ENCODE results near the gene STIM2. TPM values are rescaled to one million over a fixed set of nuclear protein-coding genes. Genes with fewer than 3 reads are reported as not detected.

The STIM2 gene
- total RNA-seq, 6 experiments from 2014 or later: 9.1 to 14.6 (median 9.6) TPM

DNA sequence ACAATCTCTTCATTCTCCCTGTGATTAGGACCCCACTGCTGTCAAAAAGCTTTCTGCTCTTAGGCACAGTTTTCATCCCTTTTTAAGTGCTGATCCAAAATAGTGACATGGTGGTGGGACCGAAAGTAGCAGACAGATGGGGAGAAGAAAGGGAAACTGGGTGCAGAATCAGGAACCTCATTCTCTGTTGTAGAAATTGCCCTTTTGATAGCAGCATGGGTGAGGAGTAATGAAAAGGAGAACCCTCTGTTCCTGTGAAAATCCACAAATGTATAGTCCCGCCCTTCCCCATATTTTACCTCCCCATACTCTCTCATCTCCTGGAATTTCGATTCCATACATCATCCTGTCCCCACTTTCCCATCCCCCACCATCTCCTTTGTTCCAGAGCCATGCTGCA is 126.5 kb downstream of the STIM2 start:
- Histone ChIP-seq H3K4me1 (no peaks in the 10 kb centered on the region), H3K27ac (no peak overlapping the region), H3K27me3 (no peaks in the 10 kb centered on the region), H3K9me3 (no peaks in the 10 kb centered on the region), H3K36me3 (no peaks in the 10 kb centered on the region), H3K4me3 (no peak overlapping the region)
- ATAC-seq (no peak), DNase-seq (no peak)
- no peak for TF ChIP-seq POLR2A (IDR thresholded peaks at IDR 0.05)
- no peak for TF ChIP-seq CTCF (IDR thresholded peaks at IDR 0.05)
- 67% methylated on average over 3 of the region's 3 CpGs for WGBS (ENCODE audit: insufficient coverage, low coverage, low lambda C conversion rate, missing lambda C conversion rate)
- intact Hi-C loops (cut with DNase I): no loop called here

DNA sequence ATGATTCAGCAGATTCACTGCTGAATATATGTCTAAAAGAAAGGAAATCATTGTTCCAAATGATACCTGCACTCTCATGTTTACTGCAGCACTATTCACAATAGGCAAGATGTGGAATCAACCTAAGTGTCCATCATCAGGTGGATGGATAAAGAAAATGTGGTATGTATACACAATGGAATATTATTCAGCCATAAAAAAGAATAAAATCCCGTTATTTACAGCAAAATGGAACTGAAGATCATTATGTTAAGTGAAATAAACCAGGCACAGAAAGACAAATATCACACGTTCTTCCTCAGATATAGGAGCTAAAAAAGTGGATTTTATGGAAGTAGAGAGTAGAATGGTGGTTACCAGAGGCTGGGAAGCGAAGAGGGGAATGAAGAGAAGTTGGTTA is 130.4 kb downstream of the STIM2 start:
- H3K9me3 ChIP-seq: no peaks in the 10 kb centered on the region
- DNase-seq (no peak), ATAC-seq (no peak)
- TF ChIP-seq CTCF (IDR thresholded peaks at IDR 0.05): no peak
- TF ChIP-seq POLR2A (IDR thresholded peaks at IDR 0.05): no peak
- H3K27ac ChIP-seq: no peak overlapping the region
- H3K27me3 ChIP-seq: no peaks in the 10 kb centered on the region
- intact Hi-C loops (cut with DNase I): no loop called here
- no peaks in the 10 kb centered on the region for H3K36me3 ChIP-seq
- WGBS (ENCODE audit: insufficient coverage, low coverage, low lambda C conversion rate, missing lambda C conversion rate): 93% methylated on average over 3 of the region's 3 CpGs
- no peaks in the 10 kb centered on the region for H3K4me1 ChIP-seq
- H3K4me3 ChIP-seq: no peak overlapping the region

GRCh38 chr4:26992657-26993361 is 132.2 kb downstream of the STIM2 start:
- no peak overlapping the region for H3K4me3 ChIP-seq
- H3K36me3 ChIP-seq: no peaks in the 10 kb centered on the region
- intact Hi-C loops (cut with DNase I): no loop called here
- H3K27me3 ChIP-seq: no peaks in the 10 kb centered on the region
- H3K27ac ChIP-seq: no peak overlapping the region
- peak; percentile 57 to 98 (median 68) for ATAC-seq
- 54% methylated on average over 3 of the region's 3 CpGs for WGBS (ENCODE audit: insufficient coverage, low coverage, low lambda C conversion rate, missing lambda C conversion rate)
- DNase-seq: no peak
- H3K9me3 ChIP-seq: no peaks in the 10 kb centered on the region
- H3K4me1 ChIP-seq: no peaks in the 10 kb centered on the region
- TF ChIP-seq POLR2A (IDR thresholded peaks at IDR 0.05): no peak
- TF ChIP-seq CTCF (IDR thresholded peaks at IDR 0.05): no peak

DNA sequence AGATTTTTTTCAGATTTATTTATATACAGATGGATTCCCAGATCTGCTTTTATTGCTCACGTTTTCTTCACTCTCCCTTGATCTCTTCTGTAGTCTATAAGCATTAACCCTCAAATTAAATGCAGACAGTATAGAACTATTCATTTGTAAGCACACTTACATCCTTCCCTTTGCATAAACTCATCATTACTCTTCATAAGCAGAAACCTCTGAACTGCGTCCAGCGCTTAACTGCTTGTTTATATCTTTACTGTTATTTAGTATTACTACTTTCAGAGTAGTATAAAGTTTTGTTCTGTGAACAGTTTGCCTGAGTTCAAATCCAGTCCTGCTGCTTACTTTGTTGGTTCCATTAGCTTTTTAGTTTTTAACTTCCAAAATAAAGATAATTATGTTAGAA is 132.9 kb downstream of the STIM2 start:
- ATAC-seq: no peak
- 57% methylated on average over 3 of the region's 3 CpGs for WGBS (ENCODE audit: insufficient coverage, low coverage, low lambda C conversion rate, missing lambda C conversion rate)

More for the DNA sequence above, 132.9 kb downstream of the STIM2 start:
- Histone ChIP-seq H3K4me3 (no peak overlapping the region), H3K36me3 (no peaks in the 10 kb centered on the region), H3K4me1 (no peaks in the 10 kb centered on the region), H3K27ac (no peak overlapping the region), H3K27me3 (no peaks in the 10 kb centered on the region), H3K9me3 (no peaks in the 10 kb centered on the region)
- intact Hi-C loops (cut with DNase I): no loop called here
- DNase-seq: no peak
- TF ChIP-seq CTCF (IDR thresholded peaks at IDR 0.05): no peak
- TF ChIP-seq POLR2A (IDR thresholded peaks at IDR 0.05): no peak

Data from right lobe of liver (tissue), 6 donors.